GM15510 (cell line): ENCODE data around the gene ZNF266.
A peak's percentile ranks its signal among the peaks of the same experiment; 100 is the strongest.

ENCODE experiments used
- POLR2A ChIP-seq: IDR thresholded peaks from 3 replicates; pipeline ENCODE4 v1.6.1; 2011; ENCODE audit warnings: borderline replicate concordance; ENCODE audit not compliant: insufficient read length; ENCODE audit errors: extremely low read depth

ZNF266 gene

GRCh38 chr19:9435279-9436268 lies at the start of gene ZNF266:
Gene ZNF266, minus strand, starts transcription at chr19:9435573. Its CDS starts 15,484 bp downstream, at chr19:9420089.
- TF ChIP-seq POLR2A: peak; percentile 63

- TF ChIP-seq POLR2A: no peak
Observed at GRCh38 chr19:9485140-9485539, 49.8 kb upstream of the ZNF266 start.

- no peak for TF ChIP-seq POLR2A
Observed at GRCh38 chr19:9474975-9475374, 39.6 kb upstream of the ZNF266 start.

- TF ChIP-seq POLR2A: no peak
Observed at GRCh38 chr19:9467161-9467560, 31.8 kb upstream of the ZNF266 start.

GRCh38 chr19:9461938-9462337 lies 26.6 kb upstream of the ZNF266 start:
- TF ChIP-seq POLR2A: no peak

- no peak for TF ChIP-seq POLR2A
Observed at GRCh38 chr19:9456018-9456689, 20.8 kb upstream of the ZNF266 start.

- no peak for TF ChIP-seq POLR2A
Observed at GRCh38 chr19:9453953-9454352, 18.6 kb upstream of the ZNF266 start.

GRCh38 chr19:9445037-9445436 lies 9.7 kb upstream of the ZNF266 start:
- no peak for TF ChIP-seq POLR2A

GRCh38 chr19:9436358-9436757 lies 985 bp upstream of the ZNF266 start:
- no peak for TF ChIP-seq POLR2A

- TF ChIP-seq POLR2A: no peak
Observed at GRCh38 chr19:9431475-9431874, 3.9 kb downstream of the ZNF266 start.

GRCh38 chr19:9430444-9430843 lies 4.9 kb downstream of the ZNF266 start:
- no peak for TF ChIP-seq POLR2A

GRCh38 chr19:9427941-9428340 lies 7.4 kb downstream of the ZNF266 start:
- no peak for TF ChIP-seq POLR2A

- no peak for TF ChIP-seq POLR2A
Observed at GRCh38 chr19:9413240-9413954, 22.0 kb downstream of the ZNF266 start.

GRCh38 chr19:9407827-9408226 lies 27.5 kb downstream of the ZNF266 start:
- TF ChIP-seq POLR2A: no peak

GRCh38 chr19:9406798-9407352 lies 28.5 kb downstream of the ZNF266 start:
- TF ChIP-seq POLR2A: no peak

- TF ChIP-seq POLR2A: no peak
Observed at GRCh38 chr19:9381361-9381785, 54.0 kb downstream of the ZNF266 start.
